NCI-H1436 treated with DMSO at 0.1 percent for 48 hours (cell line): ENCODE results near the gene KCNH3.
"Not testable (repeated sequence)": the region's sequence is repeated elsewhere in the genome, so short reads cannot be mapped to it uniquely, and the experiment has no call there.

Experiments
- DNase-seq: peaks from one replicate; lab custom pipeline; 2025; lab: John Stamatoyannopoulos, UW

Gene KCNH3

DNA sequence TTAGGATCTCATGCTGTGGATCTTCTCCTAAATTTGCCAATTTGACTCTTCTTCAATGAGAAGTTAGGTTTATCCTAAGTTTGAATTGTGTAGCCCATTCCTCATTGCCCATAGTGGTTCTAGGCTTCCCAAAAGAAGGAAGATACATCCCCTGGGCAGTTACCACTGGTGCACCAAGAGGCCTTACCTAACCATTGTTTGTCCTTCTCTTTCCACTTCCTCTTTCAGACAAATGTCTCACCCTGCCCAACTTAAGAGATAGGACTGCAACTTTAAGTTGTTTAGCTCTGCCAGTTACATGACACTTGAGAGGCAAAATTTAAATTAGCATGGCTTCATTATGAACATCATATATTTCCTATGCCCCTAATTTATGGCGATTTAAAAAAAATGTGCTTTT is 9.4 kb upstream of the KCNH3 start:
- DNase-seq: no peak

DNA sequence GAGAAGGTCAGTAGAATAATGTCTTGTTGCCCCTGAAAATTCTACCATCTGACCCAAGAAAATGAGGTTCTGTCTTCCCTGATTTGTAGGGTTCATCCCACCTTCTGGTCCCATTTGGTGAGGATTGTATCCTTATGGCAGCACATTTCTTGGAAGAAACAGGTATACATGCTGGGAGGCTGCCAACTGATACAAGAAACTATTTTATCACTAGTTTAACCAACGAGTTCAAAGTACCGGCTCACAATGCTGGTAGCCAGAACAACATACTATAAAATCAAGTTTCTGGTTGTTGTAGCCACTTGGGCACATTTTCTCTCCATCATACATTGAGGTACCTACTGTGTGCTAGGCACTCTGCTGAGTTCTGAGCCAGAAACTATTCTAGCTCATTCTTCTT is 7.1 kb upstream of the KCNH3 start:
- no peak for DNase-seq

DNA sequence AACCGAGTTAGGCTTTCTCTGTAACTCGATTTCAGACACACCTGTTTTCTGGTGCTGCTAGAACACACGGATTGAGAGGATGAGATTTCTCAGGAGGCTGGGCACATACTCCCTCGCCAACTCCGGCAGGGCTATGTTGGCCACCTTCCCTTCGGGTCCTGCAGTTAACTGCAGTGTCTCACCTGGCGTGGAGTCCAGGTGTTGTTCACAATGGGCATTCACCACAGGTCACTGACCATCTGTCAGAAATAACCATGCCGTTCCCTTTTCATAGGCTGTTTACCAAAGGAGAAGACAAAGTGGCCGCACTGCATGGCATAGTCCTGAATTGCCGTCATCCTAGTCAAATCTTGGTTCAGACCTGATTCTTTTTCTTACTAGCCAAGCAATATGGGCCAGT is 5.5 kb upstream of the KCNH3 start:
- no peak for DNase-seq

DNA sequence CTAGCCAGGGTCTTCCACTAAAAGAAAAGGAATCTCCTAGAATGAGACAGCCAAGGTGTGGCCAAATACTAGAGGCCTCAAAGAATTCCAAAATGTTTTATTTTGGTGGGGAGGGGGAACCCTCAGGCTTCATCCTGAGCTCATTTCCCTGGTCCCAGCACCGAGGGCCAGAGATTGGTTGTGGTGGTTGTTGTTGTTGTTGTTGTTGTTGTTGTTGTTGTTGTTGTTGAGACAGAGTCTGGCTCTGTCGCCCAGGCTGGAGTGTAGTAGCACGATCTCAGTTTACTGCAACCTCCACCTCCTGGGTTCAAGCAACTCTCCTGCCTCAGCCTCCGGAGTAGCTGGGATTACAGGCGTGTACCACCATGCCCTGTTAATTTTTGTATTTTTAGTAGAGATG is 4.7 kb upstream of the KCNH3 start:
- DNase-seq: not testable (repeated sequence)

DNA sequence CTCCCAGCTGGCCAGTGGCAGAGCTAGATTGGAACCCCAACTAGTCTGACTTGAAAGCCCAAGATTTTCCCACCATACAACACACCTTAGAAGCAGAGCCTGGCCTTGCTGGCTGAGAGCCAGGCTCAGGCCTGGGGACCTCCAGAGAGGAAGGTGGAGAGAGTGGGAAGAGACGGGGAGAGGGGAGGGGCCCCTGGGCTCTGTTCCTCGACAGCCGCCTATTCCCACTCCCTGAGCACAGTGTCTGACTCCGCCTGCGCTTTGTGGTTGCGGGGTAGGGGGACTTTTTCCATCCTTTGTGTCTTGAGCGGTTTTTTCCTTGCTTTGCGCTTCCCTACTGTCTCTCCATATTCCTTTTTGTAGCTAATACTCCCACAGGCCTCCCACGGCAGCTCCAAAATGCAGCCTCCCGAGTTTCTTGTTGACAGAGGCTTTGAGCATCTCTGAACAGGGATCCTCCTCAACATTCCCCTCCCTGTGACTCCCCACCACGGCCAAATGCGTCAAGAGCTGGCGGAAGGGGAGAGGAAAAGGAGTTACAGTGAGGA is 4.0 kb upstream of the KCNH3 start:
- no peak for DNase-seq

DNA sequence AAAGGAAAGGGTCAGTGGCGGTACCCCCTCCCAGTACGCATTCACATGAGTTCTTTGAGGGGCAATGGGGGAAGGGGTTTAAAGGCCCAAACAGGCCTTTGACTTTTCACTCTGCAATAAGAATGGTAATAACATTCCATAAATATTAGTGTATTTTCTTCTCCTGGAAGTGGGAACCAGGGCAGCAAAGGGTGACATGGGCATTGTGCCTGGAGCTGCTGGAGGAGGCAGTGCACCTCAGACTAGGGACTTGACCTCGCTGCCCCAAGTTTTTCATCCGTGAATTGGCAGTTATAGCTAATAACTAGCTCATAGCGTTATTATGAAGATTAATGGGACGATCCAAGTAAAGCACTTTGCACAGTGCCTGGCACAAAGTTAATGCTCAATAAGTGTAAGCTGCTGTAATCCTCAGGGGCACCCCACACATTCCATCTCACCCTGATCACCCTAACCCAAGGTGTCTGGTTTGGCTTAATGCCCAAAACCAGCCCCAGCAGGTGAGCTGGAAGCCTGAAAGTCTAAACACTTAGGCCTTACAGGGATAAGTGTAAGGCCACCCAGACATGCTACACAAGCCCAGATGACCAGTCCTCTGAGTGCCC is 2.8 kb upstream of the KCNH3 start:
- DNase-seq: no peak

DNA sequence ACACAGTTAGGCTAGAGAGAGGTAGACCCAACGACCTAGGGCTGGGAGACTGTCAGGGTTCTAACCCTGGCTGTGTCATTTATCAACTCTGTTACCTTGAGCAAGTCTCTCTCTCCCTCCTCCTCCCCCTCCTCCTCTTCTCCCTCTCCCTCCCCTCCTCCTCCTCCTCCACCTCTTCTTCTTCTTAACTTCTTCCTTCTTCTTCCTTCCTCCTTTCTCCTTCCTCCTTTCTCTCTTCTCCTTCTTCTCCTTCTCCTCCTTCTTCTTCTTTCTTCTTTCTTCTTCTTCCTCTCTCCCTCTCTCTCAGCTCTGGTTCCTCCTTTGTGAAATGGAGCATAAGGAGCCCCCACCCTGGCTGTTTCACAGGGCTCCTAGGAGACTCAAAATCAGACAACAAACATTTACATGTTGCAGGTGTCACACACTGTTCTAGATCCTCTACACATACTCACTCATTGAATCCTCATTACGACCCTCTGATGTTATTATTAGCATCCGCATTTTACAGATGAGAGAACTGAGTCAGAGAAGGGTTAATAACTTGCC is 2.2 kb upstream of the KCNH3 start:
- no peak for DNase-seq

DNA sequence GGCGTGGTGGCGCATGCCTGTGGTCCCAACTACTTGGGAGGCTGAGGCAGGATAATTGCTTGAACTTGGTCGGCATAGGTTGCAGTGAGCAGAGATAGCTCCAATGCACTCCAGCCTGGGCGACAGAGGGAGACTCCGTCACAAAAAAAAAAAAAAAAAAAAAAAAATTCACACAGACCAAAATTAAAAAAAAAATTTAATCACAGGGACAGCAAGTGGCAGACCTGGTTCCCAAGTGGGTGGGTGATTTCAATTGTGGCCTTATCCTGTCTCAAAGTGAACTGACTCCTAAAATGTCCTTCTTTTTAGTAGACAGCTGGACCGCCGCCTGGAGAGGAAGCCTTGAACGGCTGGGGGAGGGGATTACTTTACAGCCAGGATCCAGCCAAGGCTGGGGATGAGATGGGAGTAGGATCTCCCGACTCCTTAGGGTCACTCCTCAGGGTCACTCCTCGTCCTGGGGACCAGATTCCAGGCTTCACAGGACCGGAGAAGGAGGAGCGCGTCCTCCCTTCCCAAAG is 1.5 kb upstream of the KCNH3 start:
- no peak for DNase-seq

DNA sequence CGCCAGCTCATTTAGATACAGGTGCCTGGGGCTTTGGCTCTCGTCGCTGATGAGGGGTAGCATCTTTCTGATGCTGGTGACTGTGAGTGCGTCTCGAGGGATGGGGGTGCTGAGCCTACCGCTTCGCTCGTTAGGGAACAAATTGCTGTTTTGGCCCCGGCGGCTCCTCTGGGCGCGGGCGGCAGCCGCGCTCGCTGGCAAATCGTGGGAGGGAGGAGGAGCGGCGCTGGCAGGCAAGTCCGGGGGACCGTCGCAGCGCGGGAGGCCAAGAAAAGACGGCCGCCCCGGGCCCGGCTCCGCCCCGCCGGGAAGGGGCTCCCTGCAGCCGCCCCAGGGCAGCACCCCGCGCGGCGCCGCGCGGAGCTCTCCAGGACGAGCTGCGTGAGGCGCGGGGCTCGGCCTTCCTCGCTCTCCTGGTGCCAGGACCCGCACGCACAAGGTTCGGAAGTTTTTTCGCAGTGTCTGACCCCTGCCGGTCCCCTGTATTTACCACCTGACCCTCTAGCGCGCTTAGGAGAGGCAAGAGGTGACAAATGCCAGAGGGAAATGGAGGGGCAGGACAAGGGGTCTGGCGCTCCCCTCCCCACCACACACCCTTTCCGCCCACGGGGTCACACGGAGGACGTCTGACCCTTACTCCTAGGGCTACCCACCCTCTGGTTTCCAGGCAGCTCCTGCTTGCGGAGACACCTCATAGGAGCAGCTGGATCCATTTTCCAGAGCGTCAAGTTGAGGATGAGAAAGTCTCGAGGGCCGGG is 899 bp upstream of the KCNH3 start:
- no peak for DNase-seq

DNA sequence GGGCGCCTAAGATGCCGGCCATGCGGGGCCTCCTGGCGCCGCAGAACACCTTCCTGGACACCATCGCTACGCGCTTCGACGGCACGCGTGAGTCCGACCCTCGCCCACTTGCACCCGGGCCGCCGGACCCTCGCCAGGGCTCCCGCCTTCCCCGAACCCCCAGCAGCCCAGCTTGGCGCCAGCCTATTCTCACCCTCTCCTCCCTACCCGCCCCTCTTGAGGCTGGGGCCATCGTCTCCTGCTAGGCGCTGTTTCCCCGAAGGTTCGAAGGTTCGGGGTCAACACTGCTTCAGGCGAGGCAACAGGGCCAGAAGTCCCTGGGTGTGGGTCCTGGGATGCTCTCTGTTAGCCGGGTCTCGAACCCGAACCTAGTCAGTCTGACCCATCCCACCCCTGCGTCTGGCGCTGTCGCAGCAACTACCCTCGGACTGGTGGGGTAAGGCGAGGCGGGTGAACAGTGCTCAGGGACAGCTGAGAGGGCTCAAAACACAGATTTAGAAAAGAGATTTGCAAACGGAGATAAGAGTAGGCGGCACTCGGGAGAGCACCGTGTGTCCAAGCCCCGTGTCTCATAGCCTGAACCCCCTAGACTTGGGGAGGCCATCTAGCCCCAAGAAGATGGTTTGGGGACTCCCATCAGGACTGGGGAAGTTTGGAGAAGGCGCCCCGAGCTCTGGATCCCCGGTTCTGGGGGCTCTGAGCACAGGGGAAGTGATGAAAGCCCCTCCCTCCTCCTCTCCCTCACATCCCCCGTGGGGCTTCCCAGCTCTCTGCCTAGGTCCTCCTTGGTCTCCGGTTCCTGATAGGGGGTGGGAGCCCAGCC is 787 bp downstream of the KCNH3 start:
- DNase-seq: no peak

DNA sequence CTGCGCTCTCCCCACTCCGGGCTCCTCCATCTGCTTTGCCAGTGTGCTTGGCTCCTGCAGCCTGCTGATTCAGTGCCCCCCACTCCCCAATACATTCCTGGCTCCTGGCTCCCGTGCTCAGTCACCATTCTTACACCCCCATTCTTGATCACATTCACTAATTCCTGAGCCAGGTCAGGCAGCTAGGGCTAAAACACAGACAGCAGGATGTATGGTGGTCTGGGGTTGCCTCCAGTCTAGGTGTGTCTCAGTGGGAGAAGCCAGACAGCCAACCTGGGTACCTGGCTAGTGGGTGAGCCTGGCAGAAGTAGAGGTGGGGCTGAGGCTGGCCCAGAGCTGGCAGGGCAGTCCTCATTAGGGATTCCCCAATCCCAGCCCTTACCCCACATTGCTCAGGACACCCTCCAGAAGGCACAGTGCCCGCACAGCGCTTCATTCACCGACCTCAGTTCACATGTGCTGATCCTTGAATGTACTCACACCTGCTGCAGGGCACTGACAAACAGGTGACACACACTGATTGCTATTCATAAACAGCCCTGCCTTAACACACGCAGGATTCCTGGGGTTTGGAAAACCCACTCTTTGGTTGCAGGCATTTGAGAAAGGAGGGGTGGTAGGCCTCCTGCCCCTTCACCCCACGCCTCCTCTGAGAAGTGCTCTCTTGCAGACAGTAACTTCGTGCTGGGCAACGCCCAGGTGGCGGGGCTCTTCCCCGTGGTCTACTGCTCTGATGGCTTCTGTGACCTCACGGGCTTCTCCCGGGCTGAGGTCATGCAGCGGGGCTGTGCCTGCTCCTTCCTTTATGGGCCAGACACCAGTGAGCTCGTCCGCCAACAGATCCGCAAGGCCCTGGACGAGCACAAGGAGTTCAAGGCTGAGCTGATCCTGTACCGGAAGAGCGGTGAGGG is 1.7 kb downstream of the KCNH3 start:
- no peak for DNase-seq

DNA sequence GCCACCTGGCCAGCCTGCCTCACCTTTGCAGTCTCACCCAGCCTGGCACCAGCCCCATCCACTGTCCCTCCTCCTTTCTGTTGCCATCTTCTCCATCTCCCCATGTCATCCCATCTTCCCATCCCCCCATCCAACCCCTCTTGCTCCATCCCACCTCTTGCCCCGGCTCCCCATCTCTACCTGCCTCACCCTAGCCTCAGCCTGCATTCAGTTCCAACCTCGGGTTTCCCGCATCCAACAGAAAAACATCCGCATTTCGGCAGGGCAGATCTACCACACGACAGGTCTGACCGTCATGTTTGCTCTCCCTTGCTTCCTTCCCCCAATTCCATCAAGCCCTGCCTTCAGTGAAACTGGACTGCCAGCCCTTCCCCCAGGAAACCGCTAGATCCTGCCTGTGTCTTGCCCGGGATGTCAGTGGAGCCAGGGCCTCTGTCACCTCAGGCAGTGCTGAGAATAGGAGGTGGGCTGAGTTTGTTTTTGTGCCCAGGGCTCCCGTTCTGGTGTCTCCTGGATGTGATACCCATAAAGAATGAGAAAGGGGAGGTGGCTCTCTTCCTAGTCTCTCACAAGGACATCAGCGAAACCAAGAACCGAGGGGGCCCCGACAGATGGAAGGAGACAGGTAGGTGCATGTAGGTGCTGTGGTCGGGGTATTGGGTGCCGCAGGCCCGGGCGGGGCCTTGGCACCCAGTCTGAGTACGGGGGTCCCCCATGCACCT is 2.5 kb downstream of the KCNH3 start:
- no peak for DNase-seq

DNA sequence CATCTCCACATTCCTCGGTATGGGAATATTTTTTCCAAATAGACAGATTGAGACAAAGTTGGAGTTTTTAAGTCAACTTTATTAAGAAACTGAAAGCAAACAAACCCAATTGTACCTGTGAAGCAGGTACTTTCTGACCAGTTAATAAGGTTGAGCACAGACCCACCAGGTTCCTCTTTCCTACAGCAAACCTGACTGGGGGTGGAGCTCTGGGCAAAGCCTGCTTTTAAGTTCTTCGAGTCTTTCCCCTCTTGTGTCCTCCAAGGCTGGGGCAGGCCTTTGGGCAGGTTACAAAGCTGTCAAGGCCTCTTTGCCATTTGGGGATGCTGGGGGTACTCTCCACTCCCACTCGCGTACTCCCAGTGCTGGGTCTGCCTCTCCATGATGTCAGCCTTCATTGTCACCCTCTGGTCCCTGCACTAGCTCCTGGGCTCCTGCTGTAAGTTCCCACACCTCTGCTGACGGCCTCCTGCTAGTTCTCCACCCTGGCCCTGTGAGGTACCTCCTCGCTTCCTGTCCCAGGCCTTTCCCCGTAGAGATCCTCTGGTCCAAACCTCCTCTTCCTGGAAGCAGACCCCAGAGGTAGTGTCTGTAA is 3.2 kb downstream of the KCNH3 start:
- DNase-seq: no peak

DNA sequence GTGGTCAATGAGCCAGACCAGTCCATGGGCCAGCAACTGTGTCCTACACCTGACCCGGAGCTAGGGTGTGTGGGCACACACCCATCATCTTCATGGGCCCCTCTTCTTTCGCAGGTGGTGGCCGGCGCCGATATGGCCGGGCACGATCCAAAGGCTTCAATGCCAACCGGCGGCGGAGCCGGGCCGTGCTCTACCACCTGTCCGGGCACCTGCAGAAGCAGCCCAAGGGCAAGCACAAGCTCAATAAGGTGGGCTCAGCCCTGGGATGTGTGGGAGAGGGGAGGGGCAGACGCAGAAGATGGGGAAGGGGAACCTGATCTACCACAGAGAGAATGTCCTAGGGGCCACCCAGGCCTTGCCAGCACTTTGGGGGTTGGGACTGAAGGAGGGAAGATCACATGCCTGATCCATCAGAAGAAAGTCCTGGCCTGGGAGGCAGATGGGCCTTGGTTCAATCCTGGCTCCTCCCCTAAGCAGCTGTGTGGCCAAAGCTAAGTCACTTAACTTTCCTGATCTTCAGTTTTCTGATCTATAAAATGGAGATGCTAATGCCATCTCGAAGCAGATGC is 3.8 kb downstream of the KCNH3 start:
- no peak for DNase-seq

DNA sequence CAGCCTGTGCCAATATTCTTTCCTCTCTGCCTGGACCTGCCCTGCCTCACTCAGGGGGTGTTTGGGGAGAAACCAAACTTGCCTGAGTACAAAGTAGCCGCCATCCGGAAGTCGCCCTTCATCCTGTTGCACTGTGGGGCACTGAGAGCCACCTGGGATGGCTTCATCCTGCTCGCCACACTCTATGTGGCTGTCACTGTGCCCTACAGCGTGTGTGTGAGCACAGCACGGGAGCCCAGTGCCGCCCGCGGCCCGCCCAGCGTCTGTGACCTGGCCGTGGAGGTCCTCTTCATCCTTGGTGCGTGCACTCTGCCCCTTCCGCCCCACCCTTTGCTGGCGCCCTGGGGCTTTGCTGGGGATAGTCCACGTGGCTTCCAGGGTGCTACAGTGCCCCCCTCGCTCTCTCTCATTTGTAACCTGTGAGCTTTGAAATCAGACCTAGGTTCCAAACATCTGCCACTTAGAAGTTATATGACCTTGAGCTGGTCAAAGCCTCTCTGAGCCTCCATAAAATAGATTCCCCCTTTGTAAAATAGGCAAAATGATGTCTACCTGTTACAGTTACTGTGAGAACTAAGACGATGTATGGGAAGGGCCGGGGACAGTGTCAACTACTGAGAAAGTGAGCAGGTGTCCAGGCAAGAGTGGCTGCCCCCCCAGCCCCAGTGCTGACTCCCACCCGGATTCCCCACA is 4.5 kb downstream of the KCNH3 start:
- DNase-seq: no peak

DNA sequence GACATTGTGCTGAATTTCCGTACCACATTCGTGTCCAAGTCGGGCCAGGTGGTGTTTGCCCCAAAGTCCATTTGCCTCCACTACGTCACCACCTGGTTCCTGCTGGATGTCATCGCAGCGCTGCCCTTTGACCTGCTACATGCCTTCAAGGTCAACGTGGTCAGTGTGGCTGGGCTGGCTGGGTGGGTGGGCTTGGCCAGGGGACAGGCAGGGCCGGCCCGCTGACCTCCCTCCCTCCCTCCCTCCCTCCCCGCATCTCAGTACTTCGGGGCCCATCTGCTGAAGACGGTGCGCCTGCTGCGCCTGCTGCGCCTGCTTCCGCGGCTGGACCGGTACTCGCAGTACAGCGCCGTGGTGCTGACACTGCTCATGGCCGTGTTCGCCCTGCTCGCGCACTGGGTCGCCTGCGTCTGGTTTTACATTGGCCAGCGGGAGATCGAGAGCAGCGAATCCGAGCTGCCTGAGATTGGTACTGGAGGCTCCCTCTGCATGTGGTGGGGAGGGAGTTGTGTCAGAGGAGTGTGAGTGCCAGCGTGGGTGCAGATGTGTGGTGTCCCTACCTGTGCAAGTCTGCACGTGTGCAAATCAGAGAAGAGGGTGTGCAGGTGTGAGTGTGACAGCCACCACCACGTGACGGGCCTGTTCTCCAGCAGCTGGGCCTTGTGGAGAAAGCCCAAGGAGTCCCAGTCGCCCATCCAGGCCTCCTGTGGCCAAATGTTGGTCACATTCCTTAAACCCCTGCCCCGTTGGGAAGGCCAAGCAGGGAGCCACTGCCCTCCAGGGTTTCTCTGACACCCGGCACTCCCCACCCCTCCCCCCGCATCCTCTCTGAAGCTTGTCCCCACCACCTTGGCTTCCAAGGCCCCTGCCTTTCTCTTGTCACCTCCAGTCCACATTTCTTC is 5.3 kb downstream of the KCNH3 start:
- no peak for DNase-seq

DNA sequence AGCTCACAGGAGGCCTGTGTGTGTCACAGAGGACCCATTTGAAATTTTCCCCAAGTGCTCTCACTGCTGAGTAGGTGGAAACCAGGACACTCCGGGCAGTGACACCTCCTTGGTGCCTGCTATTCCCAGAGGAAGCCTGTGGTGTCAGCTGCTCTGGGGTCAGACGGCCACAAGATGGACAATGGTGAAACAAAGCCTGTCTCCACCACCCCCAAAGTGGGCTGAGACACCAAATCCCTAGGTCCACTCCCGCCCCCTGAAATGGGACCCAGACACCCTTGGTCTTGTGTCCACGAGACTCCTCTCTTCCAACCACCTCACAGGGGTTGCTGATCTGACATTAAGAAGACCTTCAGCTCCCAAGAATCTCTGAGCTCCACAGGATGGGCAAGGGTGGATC is 7.0 kb downstream of the KCNH3 start:
- DNase-seq: no peak

DNA sequence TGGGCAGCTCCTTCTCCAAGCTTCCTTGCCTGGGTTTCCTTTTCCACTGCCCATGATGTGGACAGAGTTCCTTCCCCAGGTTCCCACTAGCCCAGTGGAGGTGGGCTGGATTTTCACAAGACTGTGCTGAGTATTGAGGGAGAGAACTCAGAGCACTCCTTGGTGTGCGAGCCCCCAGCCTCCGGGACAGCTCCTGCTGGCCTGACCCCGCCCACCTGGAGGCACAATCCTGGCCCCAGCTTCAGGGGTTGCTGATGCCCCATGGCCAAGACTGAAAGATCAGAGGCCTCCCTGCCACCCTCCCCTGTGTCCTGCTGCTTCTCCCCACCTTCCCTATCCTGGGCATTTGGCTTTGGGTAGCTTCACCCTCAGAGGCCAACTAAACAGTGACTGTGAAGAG is 7.7 kb downstream of the KCNH3 start:
- no peak for DNase-seq
